Pancreas (tissue), 10 donors: ENCODE results near the gene ATP11C. TPM values are rescaled to one million over a fixed set of nuclear protein-coding genes. Genes with fewer than 3 reads are reported as not detected.

Source experiments
- ATAC-seq, 4 donors: fragments of 200-7000 bp; cut with Tn5 transposase; one replicate each; pipeline versions ENCODE4 v1.8.0 to v1.9.1; 2020; ENCODE audit warnings: mild to moderate bottlenecking in 4 of 4, moderate library complexity in 4 of 4
- DNase-seq, 6 donors: peaks; one replicate each; pipeline ENCODE4 v3.0.0-alpha.2; 2020
- FAIRE-seq: peaks from 2 replicates; lab custom pipeline; 2012; peaks lifted over from hg19 to GRCh38; lab: Jason Lieb, UNC
- H3K27ac ChIP-seq, 4 donors: fragments of 200-600 bp; sonication (generic); 1 replicate in 3 of 4; 2 replicates in 1 of 4; pipeline versions ENCODE4 v1.5.0 to v1.8.0; 2020
- H3K27me3 ChIP-seq, 4 donors: fragments of 200-600 bp; one replicate each; pipeline ENCODE4 v1.8.0; 2021
- H3K36me3 ChIP-seq, 3 donors: fragments of 200-600 bp; sonication (generic) in 1 of 3; one replicate each; pipeline versions ENCODE4 v1.5.0 to v1.8.0; 2020 to 2021
- H3K4me1 ChIP-seq, 3 donors: fragments of 200-600 bp; one replicate each; pipeline ENCODE4 v1.8.0; 2021
- H3K4me3 ChIP-seq, 4 donors: fragments of 200-600 bp; sonication (generic) in 2 of 4; one replicate each; pipeline versions ENCODE4 v1.5.0 to v1.8.0; 2020 to 2021
- H3K9me3 ChIP-seq, 4 donors: fragments of 200-600 bp; one replicate each; pipeline ENCODE4 v1.8.0; 2021
- WGBS, 2 donors: extraction: QIAGEN DNeasy Blood & Tissue Kit; methylation state at CpG; one replicate each; pipeline ENCODE4 v1.1.7; 2013; 5-methylcytosine and 5-hydroxymethylcytosine counted together
- intact Hi-C, 3 donors: fragments of 100-400 bp; cut with DNase I; formaldehyde crosslinking; loops; one replicate each; pipeline versions ENCODE4 v1.11.1 to v1.14.2; 2022
- polyA plus RNA-seq, 2 donors: library from polyadenylated mRNA; stranded (reverse); fragments of 200-250 nt; gene quantifications; one replicate each; pipeline ENCODE4 v1.2.3, GENCODE V29; 2013
- total RNA-seq, 6 donors: library from RNA; stranded (reverse); fragmentation: NEBNext Ultra II Directional in 4 of 6; extraction: Animal tissue kit (Norgen Biotek cat#: 25700) in 4 of 6; gene quantifications; one replicate each; pipeline versions ENCODE4 v1.2.1 to v1.2.4, GENCODE V29; 2021 to 2023
- TF ChIP-seq, protein P1 (sequence below), 4 donors: fragments of 200-600 bp; sonication (generic) in 3 of 4; IDR thresholded peaks; one replicate each; pipeline versions ENCODE4 v1.5.0 to v1.8.0; 2021; ENCODE audit warnings: antibody characterized with exemption in 4 of 4
- donor health status: healthy with polysubstance abuse.
- donor health status: DM: no; HTN: no; CAD: no; lungs with moderate emphysema.
- donor health status: DM: no; HTN: no; CAD: no.
- donor health status: control.
- donor health status: control.
- donor health status: Bipolar disorder and iron deficiency.
- donor health status: DM: yes; HTN: yes; CAD: no.
- donor health status: DM: no; HTN: no; CAD: no.
- donor health status: DM: no; HTN: no; CAD: no.
- donor health status: DM: yes; HTN: yes; CAD: no.

Gene ATP11C
- 10 to 100 TPM in 1 of 6 donors, 1 to 10 TPM in 5; 2.6 to 10.3 (median 4.7) TPM for total RNA-seq
- 1 to 10 TPM; 1.3 to 2.3 TPM for polyA plus RNA-seq

DNA sequence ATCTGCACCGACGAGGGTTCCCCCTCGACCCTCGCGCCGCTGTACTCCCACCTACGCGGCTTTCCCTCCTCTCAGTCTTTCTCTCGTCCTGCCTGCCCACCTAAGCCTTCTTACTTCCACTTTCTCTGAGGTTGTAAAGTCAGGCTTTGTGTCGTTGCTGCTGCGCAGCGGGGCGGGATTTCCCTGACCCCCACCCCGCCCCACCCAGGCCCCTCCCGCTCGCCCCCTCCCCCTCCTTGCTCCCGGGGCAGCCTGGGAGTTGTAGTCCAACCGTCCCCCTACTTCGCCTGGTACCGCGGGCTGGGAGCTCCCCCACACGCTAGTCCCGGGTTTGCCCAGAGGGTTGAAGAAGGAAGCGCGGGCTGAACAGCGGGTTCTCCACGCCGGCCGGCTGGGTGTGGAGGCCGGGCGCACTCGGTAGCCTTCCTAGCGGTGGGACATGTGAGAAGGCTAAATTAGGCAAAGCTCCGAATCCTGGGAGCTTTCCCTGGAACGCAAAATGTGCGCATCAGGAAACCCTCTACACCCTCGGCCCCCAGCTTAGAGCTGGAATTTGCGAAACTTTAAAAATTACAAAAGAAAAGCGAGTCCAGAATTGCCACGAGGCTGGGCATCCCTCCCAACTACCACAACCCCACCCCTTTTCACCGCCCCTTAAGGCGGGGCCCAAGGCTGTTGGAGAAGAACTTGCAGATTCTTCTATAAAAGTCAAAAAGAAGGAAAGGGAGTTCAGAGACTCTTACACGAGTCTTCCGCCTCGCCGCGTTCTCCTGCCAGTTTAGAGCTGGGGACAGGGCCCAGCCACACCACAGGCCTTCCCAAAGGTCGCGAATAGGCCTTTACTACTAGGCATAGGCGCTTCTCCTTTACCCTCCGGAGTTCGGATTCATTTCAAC, at the start of gene ATP11C:
Gene ATP11C (minus strand): TSS at position 153 of the 896 bp plus-strand sequence. CDS start 1,011 bp downstream, outside the sequence.
- intact Hi-C loops: no loop called here
- Histone ChIP-seq H3K27ac (peak within 1 kb of the TSS; percentile 83 to 95 (median 94)), H3K9me3 (no peaks in the 10 kb centered on the region), H3K4me3 (peak within 1 kb of the TSS; percentile 53 to 67 (median 63)), H3K27me3 (no peaks in the 10 kb centered on the region), H3K36me3 (no peaks in the 10 kb centered on the region), H3K4me1 (no peaks in the 10 kb centered on the region)
- WGBS, 2 donors: 1 to 21% methylated on average over 46 to 52 of the region's 52 CpGs
- DNase-seq: peak; percentile 78 to 87 (median 82)
- ATAC-seq: peak; percentile 86 to 95 (median 91)
- TF ChIP-seq, protein P1, sequence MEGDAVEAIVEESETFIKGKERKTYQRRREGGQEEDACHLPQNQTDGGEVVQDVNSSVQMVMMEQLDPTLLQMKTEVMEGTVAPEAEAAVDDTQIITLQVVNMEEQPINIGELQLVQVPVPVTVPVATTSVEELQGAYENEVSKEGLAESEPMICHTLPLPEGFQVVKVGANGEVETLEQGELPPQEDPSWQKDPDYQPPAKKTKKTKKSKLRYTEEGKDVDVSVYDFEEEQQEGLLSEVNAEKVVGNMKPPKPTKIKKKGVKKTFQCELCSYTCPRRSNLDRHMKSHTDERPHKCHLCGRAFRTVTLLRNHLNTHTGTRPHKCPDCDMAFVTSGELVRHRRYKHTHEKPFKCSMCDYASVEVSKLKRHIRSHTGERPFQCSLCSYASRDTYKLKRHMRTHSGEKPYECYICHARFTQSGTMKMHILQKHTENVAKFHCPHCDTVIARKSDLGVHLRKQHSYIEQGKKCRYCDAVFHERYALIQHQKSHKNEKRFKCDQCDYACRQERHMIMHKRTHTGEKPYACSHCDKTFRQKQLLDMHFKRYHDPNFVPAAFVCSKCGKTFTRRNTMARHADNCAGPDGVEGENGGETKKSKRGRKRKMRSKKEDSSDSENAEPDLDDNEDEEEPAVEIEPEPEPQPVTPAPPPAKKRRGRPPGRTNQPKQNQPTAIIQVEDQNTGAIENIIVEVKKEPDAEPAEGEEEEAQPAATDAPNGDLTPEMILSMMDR (IDR thresholded peaks at IDR 0.05): no peak
- FAIRE-seq: no peak

DNA sequence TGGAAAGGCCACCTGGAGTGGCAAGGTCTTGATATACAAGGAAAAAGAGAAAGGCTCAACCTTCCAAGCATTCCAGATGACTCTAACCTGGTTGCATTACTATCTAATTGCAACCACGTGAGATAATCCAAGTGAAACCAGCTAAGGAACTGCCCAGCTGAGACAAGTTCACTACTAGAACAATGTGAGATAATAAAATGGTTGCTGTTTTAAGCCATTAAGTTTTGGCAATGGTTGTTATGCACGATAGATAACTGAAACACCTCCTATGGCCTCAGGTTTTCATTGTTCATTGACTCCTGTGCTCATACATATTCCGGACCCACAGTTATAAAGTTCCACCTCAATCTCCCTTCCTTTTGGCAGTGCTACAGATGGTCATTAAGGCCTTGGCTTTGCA, 41.6 kb upstream of the ATP11C start:
- Histone ChIP-seq H3K27ac (no peak overlapping the region), H3K36me3 (no peaks in the 10 kb centered on the region), H3K4me3 (no peak overlapping the region), H3K9me3 (no peaks in the 10 kb centered on the region), H3K27me3 (peaks cover 0 to 7% (median 0%) of the 10 kb centered on the region in 4 donors), H3K4me1 (no peaks in the 10 kb centered on the region)
- WGBS, 2 donors: 57 to 74% methylated on average over 3 of the region's 3 CpGs
- ATAC-seq (no peak), DNase-seq (no peak), FAIRE-seq (no peak)
- TF ChIP-seq, protein P1 (IDR thresholded peaks at IDR 0.05): no peak
- intact Hi-C loops: no loop called here

DNA sequence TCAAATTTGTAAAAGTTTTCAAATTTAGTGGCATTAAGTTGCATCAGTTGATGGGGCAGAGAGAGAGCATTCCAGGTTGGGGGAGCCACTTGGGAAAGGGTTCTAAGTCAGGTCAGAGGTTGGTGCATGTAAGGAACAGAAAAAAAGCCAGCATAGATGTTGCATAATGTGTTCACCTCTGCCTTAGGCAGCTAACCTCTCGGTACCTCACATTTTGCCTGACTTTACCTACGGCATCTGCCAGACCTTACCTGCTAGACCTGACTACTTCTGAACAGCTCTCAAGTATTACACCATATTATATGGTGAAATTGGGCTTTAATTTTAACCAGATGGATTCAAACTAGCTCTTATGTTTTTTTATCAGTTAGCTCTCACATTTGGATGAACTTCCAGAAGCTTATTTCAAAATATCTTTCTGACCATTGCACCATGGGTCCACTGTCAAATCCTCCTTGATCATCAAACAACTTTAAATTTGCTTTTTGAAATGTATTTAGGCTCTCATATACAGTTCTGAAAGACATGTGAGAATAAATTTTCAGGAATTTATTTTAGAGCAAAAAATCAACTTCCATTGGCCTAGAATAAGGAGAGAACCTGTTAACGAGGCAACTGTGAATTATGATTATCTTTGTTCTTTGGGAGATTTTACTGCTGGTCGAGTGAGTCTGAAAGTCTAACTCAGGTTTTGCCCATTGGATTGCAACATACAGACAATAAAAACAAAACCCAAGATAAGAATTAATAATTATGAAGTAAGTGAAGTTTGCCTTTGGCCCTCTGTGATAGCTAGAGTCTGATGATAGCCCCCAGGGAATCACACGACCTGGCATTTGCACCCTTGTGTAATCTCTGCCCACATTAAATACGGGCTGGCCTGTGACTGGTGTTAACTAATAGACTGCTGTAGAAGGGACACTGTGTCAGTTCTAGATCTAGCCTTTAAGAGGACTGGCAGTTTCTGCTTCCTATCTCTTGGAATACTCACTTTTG, 40.1 kb upstream of the ATP11C start:
- Histone ChIP-seq H3K27ac (no peak overlapping the region), H3K36me3 (no peaks in the 10 kb centered on the region), H3K4me1 (no peaks in the 10 kb centered on the region), H3K9me3 (no peaks in the 10 kb centered on the region), H3K4me3 (no peak overlapping the region), H3K27me3 (peaks cover 0 to 13% (median 0%) of the 10 kb centered on the region in 4 donors)
- intact Hi-C loops: no loop called here
- ATAC-seq (no peak), DNase-seq (no peak), FAIRE-seq (no peak)
- 62 to 67% methylated on average over 6 of the region's 6 CpGs for WGBS, 2 donors
- TF ChIP-seq, protein P1 (IDR thresholded peaks at IDR 0.05): no peak

DNA sequence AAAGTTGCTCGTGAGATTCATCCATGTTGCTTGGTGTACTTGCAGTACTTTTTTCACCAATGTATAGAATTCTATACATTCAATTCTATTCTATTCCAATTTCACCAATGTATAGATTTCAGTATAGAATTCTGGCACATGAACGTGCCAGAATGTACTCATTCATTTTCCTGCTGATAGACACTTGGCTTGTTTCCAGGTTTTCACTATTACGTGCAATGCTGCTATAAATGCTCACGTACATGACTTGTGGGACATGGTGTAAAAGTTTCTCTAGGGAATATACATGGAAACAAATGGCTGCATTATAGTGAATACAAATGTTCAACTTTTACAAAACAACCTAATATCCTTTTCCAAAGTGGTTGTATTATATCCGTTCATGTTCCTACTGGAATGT, 39.3 kb upstream of the ATP11C start:
- DNase-seq (no peak), FAIRE-seq (no peak), ATAC-seq (no peak)
- intact Hi-C loops: no loop called here
- no peak overlapping the region for H3K27ac ChIP-seq
- 40 to 50% methylated on average over 5 of the region's 5 CpGs for WGBS, 2 donors
- no peaks in the 10 kb centered on the region for H3K36me3 ChIP-seq
- H3K27me3 ChIP-seq: peaks cover 0 to 18% (median 0%) of the 10 kb centered on the region in 4 donors
- TF ChIP-seq, protein P1 (IDR thresholded peaks at IDR 0.05): no peak
- no peaks in the 10 kb centered on the region for H3K9me3 ChIP-seq
- H3K4me3 ChIP-seq: no peak overlapping the region
- no peaks in the 10 kb centered on the region for H3K4me1 ChIP-seq
